Prostate gland (tissue), 2 donors: ENCODE measurements around the gene SH3GL3. TPM values are rescaled to one million over a fixed set of nuclear protein-coding genes. Genes with fewer than 3 reads are reported as not detected.

Experiments used
- DNase-seq: peaks from one replicate; pipeline ENCODE4 v3.0.0-alpha.2; 2019; ENCODE audit warnings: low spot score
- H3K27ac ChIP-seq, 2 donors: fragments of 200-600 bp; sonication (generic); 2 replicates each; pipeline ENCODE4 v1.5.1; 2017 to 2019
- H3K27me3 ChIP-seq: fragments of 200-600 bp; sonication (generic); replicated peaks from 2 replicates; pipeline ENCODE4 v1.5.1; 2019; ENCODE audit not compliant: insufficient read depth
- H3K36me3 ChIP-seq, 2 donors: fragments of 200-600 bp; sonication (generic); 1 replicate in 1 of 2; 2 replicates in 1 of 2; pipeline versions ENCODE4 v1.5.1 to v1.8.1; 2017 to 2019
- H3K4me1 ChIP-seq: fragments of 200-600 bp; sonication (generic); replicated peaks from 2 replicates; pipeline ENCODE4 v1.5.1; 2019
- H3K4me3 ChIP-seq, 2 donors: fragments of 200-600 bp; sonication (generic); 2 replicates each; pipeline ENCODE4 v1.5.1; 2017 to 2019
- H3K9me3 ChIP-seq: fragments of 200-600 bp; sonication (generic); 2 replicates; pipeline ENCODE4 v1.5.1; 2017
- CTCF ChIP-seq, 4 experiments: fragments of 200-600 bp in 2 of 4; fragments of 450-650 bp in 2 of 4; sonication (generic) in 2 of 4; IDR thresholded peaks; 1 replicate in 3 of 4; 2 replicates in 1 of 4; pipeline ENCODE4 v1.5.1; 2016 to 2019; ENCODE audit warnings: antibody characterized with exemption in 4 of 4, mild to moderate bottlenecking in 2 of 4, moderate library complexity in 2 of 4
- POLR2A ChIP-seq: fragments of 450-650 bp; IDR thresholded peaks from one replicate; pipeline ENCODE4 v1.6.1; 2016; ENCODE audit warnings: antibody characterized with exemption, mild to moderate bottlenecking
- POLR2AphosphoS5 ChIP-seq: sonication (generic); formaldehyde crosslinking; IDR thresholded peaks from one replicate; pipeline ENCODE4 v1.6.1; 2017; ENCODE audit warnings: antibody characterized with exemption
- WGBS: methylation state at CpG from one replicate; pipeline ENCODE4 v1.1.5; 2018; 5-methylcytosine and 5-hydroxymethylcytosine counted together
- intact Hi-C: fragments of 100-400 bp; cut with DNase I; formaldehyde crosslinking; loops from one replicate; pipeline ENCODE4 v1.14.2; 2022
- total RNA-seq, 2 donors: library from RNA; depleted of rRNA; stranded (reverse); fragments of >200 nt; gene quantifications; one replicate each; pipeline ENCODE4 v1.1.0, GENCODE V29; 2016

The SH3GL3 gene
- total RNA-seq, 2 donors from 2014 or later: 2.2 to 7.4 TPM

DNA sequence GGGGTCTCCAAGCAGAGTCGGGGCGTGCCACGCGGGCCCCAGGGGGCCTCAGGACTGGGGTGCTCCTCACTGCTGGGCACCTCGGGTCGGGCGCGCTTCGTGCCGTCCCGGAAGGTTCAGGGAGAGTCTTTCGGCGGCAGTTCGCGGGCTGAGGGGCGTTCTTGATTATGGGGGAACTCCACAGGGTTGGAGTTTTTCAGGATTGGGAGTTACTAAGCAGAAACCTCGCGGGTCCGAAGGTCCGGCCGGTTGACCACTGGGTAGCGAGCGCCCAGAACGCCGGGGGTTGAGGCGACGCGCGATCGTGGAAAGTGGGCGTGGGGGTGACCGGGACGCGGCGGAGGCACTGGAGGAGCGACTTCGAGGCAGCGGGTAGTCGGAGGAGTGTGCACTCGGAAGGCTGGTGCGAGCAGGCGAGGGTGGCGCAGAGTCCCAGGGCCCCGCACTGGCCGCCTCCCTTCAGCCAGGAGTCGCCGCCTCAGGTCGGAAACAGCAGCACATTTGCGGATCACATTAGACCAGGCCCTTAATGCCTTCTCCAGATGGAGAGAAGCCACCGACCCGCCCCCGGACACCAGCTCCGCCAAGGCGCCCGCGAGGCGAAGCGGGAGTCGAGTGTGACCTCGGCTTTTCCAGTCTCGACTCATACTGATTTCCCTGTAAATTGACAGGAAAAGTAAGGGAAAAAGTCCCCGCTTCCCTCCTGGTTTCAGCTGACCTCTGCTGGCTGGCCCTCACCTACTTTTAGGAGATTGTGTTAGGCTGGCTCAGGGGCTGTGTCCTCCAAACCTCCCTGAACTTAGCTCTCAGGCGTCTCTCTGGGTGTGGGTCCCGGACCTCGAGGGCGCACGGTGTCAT, 207.5 kb downstream of the SH3GL3 start:
- 10% methylated on average over 66 of the region's 67 CpGs for WGBS
- DNase-seq: peak; percentile 11
- Histone ChIP-seq H3K9me3 (no peaks in the 10 kb centered on the region), H3K36me3 (no peaks in the 10 kb centered on the region), H3K27me3 (no peaks in the 10 kb centered on the region), H3K4me3 (peak overlapping the region; percentile 28 to 36), H3K4me1 (no peaks in the 10 kb centered on the region), H3K27ac (peak overlapping the region; percentile 31 to 33)
- intact Hi-C loops: loop anchor here (5.0 to 10.0 kb wide), 3 partner anchors 82 to 190 kb away; no protein-coding TSS in a partner anchor
- no peak for TF ChIP-seq CTCF (IDR thresholded peaks at IDR 0.05)
- TF ChIP-seq POLR2AphosphoS5: no peak
- TF ChIP-seq POLR2A: no peak

- intact Hi-C loops: loop anchor here (5.0 to 10.0 kb wide), 2 partner anchors 92 to 190 kb away; no protein-coding TSS in a partner anchor
- WGBS: 83% methylated on average over 8 of the region's 8 CpGs
- no peak overlapping the region for H3K27ac ChIP-seq
- no peaks in the 10 kb centered on the region for H3K36me3 ChIP-seq
- no peaks in the 10 kb centered on the region for H3K4me1 ChIP-seq
- H3K4me3 ChIP-seq: peak overlapping the region in 1 of 2 donors; percentile 36
- no peaks in the 10 kb centered on the region for H3K27me3 ChIP-seq
- no peak for DNase-seq
- no peaks in the 10 kb centered on the region for H3K9me3 ChIP-seq
- TF ChIP-seq CTCF (IDR thresholded peaks at IDR 0.05) (no peak), POLR2AphosphoS5 (no peak), POLR2A (no peak)
These were observed 208.1 kb downstream of the SH3GL3 start for GRCh38 chr15:83655237-83655616.

DNA sequence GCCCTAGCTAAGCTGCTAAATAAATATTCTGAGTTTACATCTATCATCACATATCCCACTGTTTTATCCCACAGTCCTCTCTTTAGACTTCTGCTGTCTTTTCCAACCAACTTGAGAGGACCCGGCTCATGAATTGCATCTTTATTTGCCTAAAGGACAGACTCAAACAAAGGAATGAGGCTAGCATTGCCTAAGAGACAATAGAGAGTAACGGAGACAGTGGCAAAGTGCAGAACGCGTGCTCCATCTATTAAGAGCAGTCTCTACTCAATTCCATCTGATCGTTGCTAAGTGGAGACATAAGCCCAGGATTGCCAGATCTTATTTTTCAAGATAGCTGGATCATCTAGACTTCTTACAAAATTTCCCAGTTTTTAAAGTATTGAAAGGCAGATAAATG, 209.1 kb downstream of the SH3GL3 start:
- Histone ChIP-seq H3K27ac (no peak overlapping the region), H3K4me3 (no peak overlapping the region), H3K27me3 (no peaks in the 10 kb centered on the region), H3K4me1 (no peaks in the 10 kb centered on the region), H3K9me3 (no peaks in the 10 kb centered on the region), H3K36me3 (no peaks in the 10 kb centered on the region)
- 72% methylated on average over 5 of the region's 5 CpGs for WGBS
- no peak for DNase-seq
- intact Hi-C loops: loop anchor here (5.0 to 10.0 kb wide), 2 partner anchors 91 to 189 kb away; no protein-coding TSS in a partner anchor
- no peak for TF ChIP-seq POLR2AphosphoS5
- TF ChIP-seq POLR2A: no peak
- TF ChIP-seq CTCF (IDR thresholded peaks at IDR 0.05): no peak

GRCh38 chr15:83656943-83657528, 209.9 kb downstream of the SH3GL3 start:
- WGBS: 91% methylated on average over 10 of the region's 10 CpGs
- no peak overlapping the region for H3K4me3 ChIP-seq
- H3K4me1 ChIP-seq: no peaks in the 10 kb centered on the region
- DNase-seq: no peak
- H3K9me3 ChIP-seq: no peaks in the 10 kb centered on the region
- no peaks in the 10 kb centered on the region for H3K36me3 ChIP-seq
- no peak overlapping the region for H3K27ac ChIP-seq
- no peaks in the 10 kb centered on the region for H3K27me3 ChIP-seq
- no peak for TF ChIP-seq CTCF (IDR thresholded peaks at IDR 0.05)
- no peak for TF ChIP-seq POLR2A
- no peak for TF ChIP-seq POLR2AphosphoS5
- intact Hi-C loops: loop anchor here (5.0 to 10.0 kb wide), 2 partner anchors 90 to 188 kb away; no protein-coding TSS in a partner anchor
